ENCODE results near the gene LILRA5.
"Not testable (repeated sequence)": the region's sequence is repeated elsewhere in the genome, so short reads cannot be mapped to it uniquely, and the experiment has no call there.

The LILRA5 gene

GRCh38 chr19:54315956-54316355 is 3.0 kb upstream of the LILRA5 start:
- DNase-seq: peak in 1 of 42 donors; percentile 9
- intact Hi-C loops (cut with DNase I): no loop called here

DNA sequence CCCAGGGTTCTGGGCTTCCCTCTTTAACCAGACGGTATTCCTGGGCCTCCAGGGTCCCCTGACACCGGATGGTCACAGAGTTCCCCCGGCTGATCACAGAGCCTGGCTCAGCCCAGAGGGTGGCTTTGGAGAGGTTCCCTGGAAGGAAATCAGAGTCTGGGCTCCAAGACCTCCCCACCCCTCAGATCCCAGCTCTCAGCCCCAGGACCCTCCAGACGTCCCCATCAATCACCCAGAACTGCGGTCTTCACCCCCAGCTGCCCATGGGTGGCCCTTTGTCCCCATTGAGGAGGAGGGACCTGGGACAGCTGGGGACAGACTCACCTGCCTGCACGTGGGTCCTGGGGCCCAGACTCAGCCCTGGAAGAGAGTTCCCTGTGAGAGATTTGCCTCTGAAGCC is 955 bp downstream of the LILRA5 start:
- peak in 1 of 42 donors; percentile 3 for DNase-seq
- intact Hi-C loops (cut with DNase I): no loop called here

- intact Hi-C loops (cut with DNase I): no loop called here
- DNase-seq: peak in 1 of 42 donors; percentile 9
Measured at GRCh38 chr19:54311486-54311885, 1.5 kb downstream of the LILRA5 start.

DNA sequence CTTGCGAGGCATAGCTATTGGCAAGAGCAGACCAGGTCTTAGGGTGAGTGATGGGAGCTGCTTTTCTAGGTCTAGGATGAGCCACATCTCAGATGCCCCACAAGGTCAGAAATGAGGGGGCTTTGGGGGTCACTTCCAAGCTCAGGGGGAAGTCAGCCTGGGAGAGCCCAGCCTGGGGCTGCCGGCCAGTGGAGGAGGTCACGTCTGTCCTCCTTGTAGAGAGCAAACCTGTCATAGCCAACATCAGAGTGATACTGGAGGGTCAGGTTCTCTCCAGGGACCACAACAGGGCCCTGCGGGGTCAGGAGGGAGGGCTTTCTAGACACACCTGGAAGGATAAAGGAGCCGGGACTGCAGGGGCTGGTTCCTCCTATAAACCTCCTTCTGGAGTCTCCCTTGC is 2.4 kb downstream of the LILRA5 start:
- intact Hi-C loops (cut with DNase I): no loop called here

DNA sequence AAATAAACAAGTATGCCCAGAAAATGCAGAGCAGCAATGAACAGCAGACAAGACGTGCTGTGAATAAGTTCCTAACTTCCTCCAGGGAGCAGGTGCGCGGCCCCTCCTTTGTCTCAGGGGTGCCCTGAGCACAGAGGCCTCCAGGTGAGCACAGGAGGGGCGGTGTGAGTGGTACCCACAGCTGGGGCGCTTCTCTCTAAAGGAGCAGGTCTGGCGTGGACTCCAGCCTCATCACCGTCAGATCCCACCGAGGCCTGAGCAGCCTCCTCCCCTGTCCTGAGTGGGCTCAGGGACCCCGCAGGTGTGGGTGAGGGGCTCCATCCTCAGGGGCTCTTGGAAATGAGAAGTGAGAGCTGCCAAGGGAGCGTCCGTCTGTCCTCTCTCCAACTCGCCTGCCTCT is 3.2 kb downstream of the LILRA5 start:
- DNase-seq: peak in 2 of 42 donors; percentile 7 to 21
- intact Hi-C loops (cut with DNase I): no loop called here

More for the DNA sequence above, 2.4 kb downstream of the LILRA5 start:
- DNase-seq: peak in 2 of 42 donors; percentile 1 to 7

GRCh38 chr19:54307389-54308020 is 5.5 kb downstream of the LILRA5 start:
- intact Hi-C loops (cut with DNase I): no loop called here
- DNase-seq: peak in 2 of 42 donors; percentile 8 to 18

DNA sequence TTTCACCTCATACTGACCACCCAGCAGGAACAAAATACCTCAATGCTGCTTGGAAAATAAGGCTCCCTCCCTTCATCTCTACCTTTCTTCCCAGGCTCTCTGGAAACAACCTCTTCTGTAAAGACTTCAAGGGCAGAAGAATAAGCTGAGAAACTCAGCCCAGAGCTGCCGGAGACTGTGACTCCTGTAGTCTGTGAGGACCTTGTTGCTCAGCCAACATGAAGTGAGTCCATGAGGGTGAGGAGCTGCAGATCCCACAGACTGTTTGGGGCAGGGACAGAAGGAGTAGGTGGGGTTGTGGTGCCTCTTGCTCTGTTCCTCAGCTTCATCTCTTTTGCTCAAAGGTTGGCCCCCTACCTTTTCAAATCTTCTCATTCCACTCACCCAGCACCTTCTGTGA is 7.8 kb downstream of the LILRA5 start:
- DNase-seq: peak in 1 of 42 donors; percentile 8
- intact Hi-C loops (cut with DNase I): no loop called here

DNA sequence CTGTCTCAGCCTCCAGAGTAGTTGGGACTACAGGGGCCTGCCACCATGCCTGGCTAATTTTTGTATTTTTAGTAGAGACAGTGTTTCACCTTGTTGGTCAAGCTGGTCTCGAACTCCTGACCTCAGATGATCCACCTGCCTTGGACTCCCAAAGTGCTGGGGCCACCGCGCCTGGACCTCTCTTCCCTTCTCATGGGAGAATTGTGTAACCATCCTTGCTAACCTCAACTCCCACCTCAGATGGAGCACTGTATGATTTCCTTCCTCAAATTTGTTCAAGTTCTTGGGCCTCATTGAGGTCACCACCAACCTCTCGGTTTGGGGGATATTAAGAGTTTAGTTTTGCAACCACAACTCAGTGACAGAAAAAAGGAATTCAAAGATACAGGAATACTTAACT is 10.7 kb downstream of the LILRA5 start:
- intact Hi-C loops (cut with DNase I): no loop called here
- peak in 4 of 42 donors; percentile 16 to 28 (median 18) for DNase-seq

GRCh38 chr19:54299515-54299914 is 13.5 kb downstream of the LILRA5 start:
- intact Hi-C loops (cut with DNase I): no loop called here
- DNase-seq: no peak

- DNase-seq: peak in 2 of 42 donors; percentile 8 to 19
- intact Hi-C loops (cut with DNase I): no loop called here
Measured at GRCh38 chr19:54299126-54299498, 13.9 kb downstream of the LILRA5 start.

- DNase-seq: peak in 2 of 42 donors; percentile 2 to 19
- intact Hi-C loops (cut with DNase I): no loop called here
Measured at GRCh38 chr19:54298357-54299125, 14.4 kb downstream of the LILRA5 start.

GRCh38 chr19:54297759-54298305 is 15.1 kb downstream of the LILRA5 start:
- intact Hi-C loops (cut with DNase I): loop anchor here (2.0 kb wide), 1 partner anchor 279 kb away; no protein-coding TSS in a partner anchor
- DNase-seq: peak in 8 of 42 donors; percentile 5 to 40 (median 18)

DNA sequence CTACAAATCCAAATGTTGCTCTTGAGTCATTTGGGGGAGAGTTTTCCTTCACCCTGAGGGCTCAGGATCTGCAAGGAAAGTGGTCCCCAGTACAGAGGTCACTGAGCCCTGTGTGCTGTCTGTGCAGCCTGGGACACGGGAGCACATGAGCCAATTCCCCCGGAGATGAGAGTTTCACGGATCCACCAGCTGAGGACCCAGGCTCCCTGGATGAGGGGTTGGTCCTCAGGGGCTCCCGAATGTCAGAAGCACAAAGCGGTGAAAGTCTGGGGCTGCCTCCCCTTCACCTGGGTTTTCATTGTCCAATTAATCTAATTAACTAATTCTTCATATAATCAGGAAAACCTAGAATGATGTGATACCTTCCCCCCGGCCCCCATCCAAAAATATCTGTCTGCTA is 18.4 kb downstream of the LILRA5 start:
- intact Hi-C loops (cut with DNase I): no loop called here
- peak in 2 of 42 donors; percentile 12 to 23 for DNase-seq

DNA sequence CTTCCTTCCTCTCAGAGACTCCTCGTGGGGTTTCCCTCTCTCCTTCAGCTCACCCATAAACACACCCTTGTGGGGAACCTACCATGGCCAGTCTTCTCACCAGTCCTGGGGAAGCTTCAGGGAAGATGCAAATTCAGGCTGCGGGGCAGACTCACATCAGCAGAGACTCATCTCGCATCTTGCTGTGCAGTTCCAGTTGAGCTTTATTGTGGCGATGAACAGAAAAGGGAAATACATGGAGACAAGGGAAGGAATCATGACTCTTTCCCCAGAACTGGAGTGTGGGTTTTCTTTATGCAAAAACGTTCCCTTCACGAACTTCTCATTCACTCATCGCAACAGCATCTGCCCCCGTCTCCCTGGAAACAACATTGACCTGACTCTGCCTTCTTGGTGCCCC is 23.8 kb downstream of the LILRA5 start:
- intact Hi-C loops (cut with DNase I): not testable (repeated sequence)
- DNase-seq: peak in 2 of 42 donors; percentile 10 to 22

GRCh38 chr19:54287456-54287855 is 25.5 kb downstream of the LILRA5 start:
- intact Hi-C loops (cut with DNase I): no loop called here
- no peak for DNase-seq

DNA sequence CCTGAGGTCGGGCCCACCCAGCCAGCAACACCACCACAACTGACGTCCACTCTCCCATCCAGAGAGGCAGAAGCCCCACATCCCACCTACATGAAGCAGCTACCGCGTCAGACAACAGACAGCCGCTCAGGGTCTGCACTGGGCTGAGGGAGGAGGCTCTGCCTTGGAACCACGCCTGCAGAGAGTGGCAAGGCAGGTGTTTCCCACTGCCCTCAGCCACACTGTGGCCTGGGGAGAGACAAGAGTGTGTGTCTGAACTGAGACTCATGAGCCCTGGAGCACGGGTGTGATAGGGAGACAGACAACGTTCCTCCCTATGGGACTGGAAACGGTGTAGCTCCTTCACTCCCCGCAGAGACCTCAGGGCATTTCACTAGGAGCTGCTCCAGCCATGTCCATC is 26.7 kb downstream of the LILRA5 start:
- intact Hi-C loops (cut with DNase I): not testable (repeated sequence)
- peak in 1 of 42 donors; percentile 12 for DNase-seq

DNA sequence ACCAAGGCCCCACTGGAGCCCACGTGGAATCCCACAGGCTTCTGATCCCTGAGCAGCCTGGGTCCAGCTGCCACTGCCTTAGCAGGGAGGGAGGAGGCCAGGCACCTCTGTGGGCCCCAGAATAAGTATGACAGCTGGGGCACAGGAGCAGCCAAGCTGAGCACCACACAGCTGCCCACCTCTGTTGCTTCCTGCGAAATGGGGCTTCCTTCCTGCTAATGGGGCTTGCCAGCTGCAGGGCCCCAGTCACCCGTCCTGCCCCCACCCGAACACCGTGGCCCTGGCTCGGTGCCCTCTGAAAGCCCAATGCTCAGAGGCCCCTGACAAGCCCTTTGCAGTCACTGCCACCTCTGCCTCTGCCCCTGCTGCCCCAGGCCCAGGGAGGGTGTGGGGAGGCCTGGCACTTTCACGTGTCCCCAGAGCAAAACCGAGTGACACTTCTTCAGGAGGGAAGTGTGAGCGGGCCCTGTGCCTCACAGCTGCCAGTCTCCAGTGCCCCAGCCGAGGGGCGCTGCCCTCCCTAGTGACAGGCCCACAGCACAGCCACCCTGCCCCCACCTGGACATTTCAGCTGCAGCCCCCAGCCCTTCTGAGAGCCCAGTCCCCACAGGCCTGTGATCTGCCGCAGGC is 27.4 kb downstream of the LILRA5 start:
- intact Hi-C loops (cut with DNase I): not testable (repeated sequence)
- DNase-seq: peak in 2 of 42 donors; percentile 22 to 40

GRCh38 chr19:54282686-54283470 is 30.1 kb downstream of the LILRA5 start:
- peak in 1 of 42 donors; percentile 2 for DNase-seq

GRCh38 chr19:54281729-54282075 is 31.3 kb downstream of the LILRA5 start:
- intact Hi-C loops (cut with DNase I): not testable (repeated sequence)
- peak in 1 of 42 donors; percentile 36 for DNase-seq

More at GRCh38 chr19:54282686-54283470, 30.1 kb downstream of the LILRA5 start:
- intact Hi-C loops (cut with DNase I): no loop called here

Data from head of caudate nucleus (tissue), 42 donors.